Hematopoietic multipotent progenitor cell treated with erythropoietin and hydrocortisone succinate and interleukin-3 and kit ligand, for 17 days (in vitro differentiated cells): ENCODE results near the gene STARD3NL.

Source experiments
- DNase-seq: peaks from one replicate; pipeline ENCODE4 v3.0.0-alpha.2; 2015; ENCODE audit warnings: low spot score

The STARD3NL gene

DNA sequence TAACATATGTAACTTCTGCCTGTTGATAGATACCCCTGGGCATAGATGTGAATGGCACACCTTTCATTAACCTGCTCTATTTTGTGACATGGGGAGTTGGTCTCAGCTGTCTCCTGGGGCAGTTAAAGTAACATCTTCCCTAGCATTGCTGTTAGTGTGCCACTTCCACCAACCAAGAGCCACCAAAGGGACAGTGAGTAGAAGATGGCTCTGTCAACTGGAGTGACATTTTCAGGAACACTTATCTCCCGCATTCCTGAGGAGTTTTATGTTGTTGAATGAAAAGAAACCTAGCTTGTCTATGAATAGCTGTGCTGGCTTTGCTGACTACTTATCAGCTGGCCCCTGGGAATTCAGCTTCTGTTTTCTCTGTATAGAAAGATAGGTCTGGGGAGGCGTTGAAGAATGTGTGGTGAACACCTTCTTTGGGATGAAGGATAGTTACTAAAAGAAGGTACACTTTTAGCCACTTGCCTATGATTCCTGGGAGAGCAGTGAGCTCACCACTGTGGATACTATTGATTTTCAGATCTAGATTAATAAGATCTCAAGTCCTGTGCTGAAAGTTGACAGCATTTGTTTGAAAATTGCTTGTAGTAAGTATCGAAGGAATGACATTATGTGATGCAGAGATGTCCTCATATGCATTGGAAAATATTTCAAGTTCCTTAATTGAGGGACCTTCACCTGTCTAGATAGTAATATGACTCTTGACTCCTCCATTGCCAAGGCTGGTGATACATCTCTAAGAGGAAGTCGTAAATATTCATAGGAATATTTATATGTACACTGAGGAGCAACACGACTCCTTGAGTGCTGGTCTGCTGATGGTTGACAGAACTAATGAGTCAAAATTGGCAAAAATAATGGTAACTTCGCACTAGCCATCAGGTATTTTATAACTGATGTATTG lies 7.6 kb downstream of the STARD3NL start:
- no peak for DNase-seq

DNA sequence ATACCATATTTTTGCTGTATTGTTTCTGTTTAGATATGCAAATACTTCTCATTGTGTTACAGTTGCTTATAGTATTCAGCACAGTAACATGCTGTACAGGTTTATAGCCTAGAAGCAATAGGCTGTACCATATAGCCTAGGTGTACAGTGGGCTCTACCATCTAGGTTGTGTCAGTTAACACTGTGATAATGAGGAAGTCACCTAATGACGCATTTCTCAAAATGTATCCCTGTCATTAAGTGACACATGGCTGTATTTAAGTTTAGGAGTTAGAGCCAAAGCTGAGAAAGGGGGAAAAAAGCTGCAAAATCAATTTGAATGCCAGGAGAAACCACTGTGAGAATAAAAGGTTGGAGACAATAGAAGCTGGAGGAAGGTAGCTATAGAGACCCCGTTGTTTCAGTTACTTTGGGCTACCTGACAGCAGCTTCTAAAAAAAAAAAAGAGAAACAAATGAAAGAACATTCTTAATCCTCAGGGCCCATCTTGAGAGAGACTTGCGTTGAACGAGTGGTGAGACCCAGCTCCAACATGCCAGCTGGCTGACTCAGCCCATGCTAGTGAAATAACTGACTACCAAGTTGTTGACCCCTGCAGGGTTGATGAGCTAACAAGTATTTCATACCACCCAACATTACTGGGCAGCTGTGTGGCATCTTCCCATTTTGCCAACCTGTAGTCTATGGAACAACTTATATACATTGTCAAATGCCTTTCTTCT lies 8.7 kb downstream of the STARD3NL start:
- no peak for DNase-seq

DNA sequence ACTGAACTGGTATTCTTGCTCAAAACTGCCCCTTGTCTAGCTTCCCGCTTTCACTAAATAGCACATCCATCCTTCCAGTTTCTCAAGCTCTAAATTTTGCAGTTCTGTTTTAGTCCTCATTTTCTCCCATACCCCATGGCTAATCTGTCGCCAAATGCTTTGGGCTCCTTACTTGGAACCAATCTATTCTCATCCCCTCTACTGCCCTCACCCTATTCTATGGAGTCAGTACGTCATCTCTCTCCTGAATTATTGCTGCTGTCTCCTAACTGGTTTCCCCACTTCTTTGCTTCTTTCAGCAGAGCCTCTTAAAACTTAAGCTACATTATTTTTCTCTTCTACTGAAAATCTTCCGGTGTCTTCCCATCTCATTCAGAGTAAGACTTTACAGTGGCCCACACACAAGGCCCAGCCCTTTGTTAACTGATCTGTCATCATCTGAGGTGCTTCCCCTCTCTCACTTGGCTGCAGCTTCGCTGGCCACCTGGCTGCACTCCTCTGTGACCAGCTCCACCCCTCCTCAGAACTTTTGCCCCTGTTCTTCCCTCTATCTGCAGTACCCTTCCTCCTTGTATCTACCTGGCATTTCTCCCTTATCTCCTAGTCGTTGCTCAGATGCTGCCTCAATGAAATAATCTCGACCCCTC lies 9.9 kb downstream of the STARD3NL start:
- DNase-seq, result no peak

DNA sequence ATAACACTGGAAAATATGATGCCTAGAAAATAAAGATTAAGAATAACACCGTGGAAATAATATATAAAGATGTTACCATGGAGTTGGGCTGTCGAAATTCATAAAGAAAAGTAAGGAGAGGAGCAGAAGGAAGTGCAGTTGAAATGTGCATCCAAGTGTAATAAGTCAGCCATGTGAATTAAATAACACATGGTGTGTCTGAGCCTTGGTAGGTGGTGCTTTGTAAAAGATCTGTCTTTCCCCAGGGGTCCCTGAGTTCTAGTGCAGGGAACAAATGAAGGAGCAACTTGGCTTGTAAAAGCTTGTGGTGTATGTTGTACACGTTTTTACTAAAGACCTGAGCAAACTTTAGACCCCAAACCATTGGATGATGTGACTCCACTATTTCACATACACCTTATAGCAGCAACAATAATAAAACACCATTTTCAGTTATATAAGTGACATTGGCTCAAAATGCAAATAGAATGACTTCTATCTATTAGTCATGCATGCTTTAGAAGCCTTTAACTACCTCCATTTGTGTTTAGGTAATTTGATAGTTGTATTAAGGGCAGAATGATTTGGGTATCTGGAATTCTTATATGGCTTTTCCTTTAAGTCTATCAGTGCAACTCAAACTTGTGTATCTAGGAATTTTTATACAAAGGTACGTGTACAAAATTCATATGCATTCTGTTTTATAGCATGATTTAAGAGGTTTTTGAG lies 11.3 kb downstream of the STARD3NL start:
- no peak for DNase-seq

DNA sequence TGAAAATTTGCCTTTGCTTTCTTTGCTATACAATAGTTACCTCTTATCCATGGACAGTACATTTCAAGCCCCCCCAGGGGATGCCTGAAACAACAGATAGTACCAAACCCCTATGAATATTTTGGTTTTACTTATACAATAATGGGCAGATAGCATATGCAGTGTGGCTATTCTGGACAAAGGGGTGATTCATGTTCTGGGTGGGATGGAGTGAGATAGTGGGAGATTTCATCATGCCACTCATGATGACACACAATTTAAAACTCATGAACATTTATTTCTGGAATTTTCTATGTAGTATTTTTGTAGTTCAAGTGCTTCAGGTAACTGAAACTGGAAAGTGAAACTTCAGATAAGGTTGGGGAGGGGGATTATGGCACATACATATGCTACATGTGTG lies 12.0 kb downstream of the STARD3NL start:
- no peak for DNase-seq

DNA sequence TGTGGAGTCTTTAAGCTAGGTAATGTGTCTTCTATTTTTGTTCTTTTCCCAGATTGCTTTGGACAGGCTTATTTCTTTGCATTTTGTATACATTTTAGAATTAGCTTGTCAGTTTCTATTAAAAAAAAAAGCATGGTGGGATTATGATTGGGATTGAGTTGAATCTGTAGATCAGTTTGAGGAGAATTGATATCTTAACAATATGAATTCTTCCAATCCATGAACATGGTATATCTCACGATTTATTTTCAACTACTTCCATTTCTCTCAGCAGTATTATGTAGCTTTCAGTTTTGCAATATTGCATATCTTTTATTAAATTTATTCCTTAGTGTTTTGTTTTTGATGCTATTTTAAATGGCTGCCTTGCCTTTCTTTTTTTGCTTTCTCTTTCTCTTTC lies 13.7 kb downstream of the STARD3NL start:
- DNase-seq, result no peak

DNA sequence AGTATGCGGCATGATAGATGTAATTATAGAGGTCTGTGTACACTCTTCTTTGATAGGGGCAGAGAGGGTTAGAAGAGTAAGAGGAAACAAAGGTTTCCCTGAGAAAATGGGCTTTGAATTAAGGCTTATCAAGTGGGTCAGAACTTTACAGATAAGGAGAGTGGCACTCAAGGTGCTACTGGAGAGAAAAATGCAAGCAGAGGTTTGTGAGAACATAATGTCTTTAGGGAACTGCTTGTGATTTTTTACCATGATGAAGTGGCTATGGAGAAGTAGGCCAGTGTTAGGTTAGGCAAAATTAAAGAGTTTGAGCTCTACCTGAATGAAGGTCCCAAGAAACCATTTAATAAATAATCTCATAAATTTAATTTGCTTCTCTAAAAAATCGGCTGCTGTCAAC lies 14.3 kb downstream of the STARD3NL start:
- DNase-seq, result no peak

DNA sequence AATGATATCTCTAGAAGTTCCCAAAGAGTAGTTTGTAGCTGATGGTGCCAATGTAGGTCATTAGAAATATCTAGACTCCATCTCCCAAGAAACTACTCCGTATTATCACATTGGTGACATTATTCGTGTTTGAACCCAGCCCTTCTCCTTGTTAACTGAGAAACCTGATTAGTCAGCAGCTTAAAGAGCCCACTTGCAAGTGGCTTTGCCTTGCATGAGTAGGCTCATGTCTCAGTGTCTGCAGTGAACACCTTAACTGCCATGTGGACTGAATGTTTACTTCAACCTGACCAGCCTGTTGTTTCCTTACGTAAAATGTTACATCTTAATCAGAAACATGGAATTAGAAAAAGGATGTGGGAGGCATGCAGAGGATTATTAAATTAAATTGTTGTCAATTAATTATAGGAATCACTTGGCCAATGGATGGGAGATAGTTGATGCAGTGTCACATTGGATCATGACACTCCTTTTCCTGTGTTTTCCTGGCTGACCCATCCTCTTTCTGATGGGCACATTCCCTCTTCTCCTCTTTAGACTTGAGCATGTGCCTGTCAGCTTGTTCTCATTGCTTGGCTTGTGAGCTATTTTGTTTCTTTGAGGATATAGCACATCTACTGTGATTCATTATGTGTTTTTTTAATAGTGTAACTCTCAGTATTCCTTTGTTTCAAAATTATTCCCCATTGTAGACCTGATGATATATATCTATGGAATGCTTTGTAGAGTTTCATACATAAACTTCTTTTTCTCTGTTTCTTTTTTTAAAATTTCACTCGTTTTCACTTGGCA lies 18.0 kb downstream of the STARD3NL start:
- DNase-seq, result no peak

DNA sequence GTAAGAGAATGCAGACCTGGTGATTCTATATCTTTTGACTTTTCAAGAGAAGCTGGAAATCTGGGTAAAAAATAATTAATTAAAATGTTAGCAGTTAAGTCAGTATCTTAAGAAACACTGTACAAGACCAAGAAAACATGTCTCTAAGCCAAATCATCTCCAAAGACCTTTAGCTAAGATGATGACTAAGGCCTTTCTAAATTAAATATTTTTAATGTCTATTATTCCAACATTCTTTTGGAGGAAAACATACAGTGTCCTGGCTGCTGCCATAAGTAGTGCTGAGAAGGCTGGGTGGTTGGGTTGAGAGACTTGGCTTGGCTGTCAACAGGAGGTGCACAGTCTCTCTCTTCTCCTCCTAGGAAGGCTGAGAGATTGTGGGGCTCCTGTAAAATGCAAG lies 20.3 kb downstream of the STARD3NL start:
- no peak for DNase-seq

DNA sequence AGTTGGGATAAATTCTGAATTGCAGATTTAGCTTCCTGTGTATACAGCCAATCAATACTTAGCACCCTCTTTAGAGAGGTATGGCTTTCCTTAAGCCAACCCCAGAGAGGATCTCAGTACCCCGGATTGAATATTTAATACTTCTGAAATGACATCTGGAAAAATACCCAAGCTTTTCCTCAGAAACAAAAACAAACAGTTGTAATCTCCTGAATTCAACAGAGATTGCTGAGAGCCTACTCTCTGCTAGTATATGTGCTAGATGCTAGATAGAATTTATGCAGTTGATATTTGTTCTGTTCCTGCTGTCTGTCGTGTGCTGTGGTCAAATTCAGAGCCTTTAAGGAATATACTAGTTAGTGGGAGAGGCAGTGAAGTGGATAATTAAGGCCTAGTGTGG lies 21.1 kb downstream of the STARD3NL start:
- no peak for DNase-seq

DNA sequence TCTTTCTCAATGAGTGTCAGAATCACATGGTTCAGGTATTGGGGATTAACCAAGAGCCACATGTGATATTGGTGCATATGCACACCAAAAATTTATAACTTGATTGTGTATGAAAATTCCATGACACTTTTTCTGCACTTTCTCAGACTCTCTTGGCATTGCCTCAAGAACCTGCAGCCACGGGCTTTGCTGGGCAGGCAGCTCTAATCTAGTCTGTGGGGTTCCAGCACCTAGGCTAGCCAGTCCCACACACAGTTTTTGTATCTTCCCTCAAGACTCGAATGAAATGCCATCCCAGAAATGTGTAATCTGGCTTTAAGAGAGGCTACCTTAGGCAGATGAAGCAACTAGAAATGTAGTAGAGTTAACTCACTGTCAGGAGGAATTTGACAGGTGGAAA lies 21.7 kb downstream of the STARD3NL start:
- no peak for DNase-seq

DNA sequence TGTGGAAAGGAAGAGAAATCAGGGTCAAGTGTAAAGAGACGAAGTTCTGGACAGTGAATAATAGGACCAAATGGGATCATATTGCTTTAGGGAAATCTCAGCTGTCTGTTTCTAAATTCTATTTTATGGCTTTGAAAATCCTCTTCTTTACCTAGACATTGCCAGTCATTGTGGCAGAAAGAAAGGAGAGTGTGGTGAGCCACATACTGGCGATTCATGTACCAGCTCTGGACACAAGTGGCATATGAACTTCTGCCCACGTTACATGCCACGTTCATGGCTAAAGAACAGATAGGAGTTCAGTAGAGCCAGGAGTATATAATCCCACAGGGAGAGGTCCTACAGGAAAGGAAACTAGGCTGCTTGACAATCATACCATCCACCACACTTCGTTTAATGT lies 28.0 kb downstream of the STARD3NL start:
- no peak for DNase-seq

DNA sequence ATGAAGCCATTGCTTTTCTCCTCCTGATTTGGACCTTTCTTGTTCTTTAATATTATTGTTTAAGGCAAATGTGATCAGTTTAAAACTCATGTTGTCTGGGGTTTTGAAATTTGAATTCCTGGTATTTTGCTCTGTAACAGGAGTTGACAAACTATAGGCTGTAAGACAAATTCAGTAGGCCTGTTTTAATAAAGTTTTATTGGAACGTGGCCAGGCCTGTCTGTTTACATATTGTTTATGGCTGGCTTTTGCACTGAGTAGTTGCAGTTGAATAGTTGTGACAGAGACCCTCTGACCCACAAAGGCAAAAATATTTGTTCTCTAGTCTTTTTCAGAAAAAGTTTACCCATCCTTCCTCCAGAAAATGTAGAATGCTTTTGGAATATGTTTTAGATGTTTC lies 29.8 kb downstream of the STARD3NL start:
- no peak for DNase-seq

DNA sequence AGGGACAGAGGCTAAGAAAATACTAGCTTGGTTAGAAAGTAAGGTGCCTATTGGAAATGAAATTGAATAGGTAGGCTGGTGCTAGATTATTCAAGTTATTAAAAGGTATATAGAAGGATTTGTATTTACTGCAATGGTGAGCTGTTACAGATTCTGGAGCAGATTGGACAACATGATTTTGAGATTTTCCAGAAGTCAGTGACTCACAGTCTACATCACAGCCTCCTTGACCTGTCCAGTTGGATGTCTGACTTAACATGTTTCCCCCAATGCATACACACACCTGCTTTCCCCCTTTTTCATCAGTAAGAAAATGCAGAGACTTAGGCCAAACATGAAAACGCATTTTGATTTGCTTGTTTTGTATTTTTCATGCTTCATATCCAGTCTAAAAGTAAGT lies 33.4 kb downstream of the STARD3NL start:
- DNase-seq, result no peak

DNA sequence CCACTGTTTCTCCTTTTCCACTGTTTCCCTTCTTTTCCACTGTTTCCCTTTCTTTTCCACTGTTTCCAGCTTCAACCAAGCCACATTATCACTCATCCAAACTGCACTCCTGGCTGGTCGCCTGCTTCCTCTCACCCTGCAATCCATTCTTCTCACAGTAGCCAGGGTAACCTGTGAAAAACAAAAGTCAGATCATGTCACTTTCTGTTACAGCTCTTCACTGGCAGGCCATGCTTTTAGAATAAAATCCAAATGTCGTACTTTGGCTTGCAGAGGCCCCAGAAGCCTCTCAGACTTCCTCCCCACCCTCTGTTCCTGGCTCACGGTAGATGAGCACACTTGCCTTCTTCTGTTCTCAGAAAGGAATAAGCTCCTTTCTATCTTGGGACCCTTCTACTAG lies 33.9 kb downstream of the STARD3NL start:
- no peak for DNase-seq

DNA sequence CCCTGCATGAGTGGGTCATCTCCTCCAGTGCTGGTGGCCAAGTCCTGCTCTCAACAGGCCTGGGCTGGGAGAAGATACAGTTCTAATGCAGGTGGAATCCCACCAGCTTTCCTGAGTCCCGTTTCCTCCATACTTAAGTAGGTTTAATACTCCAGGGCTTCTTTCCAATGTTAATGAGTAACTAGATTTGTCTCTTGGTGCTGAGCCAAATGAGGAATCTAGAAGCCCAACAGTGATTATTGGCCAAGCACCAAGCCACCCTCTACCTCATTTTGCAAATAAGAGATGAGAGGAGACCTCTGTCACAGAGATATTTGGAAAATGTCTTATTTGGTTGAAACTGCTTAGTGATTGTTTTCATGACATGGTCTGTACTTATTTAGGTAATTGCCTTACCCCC lies 37.1 kb downstream of the STARD3NL start:
- peak; percentile 24 for DNase-seq

DNA sequence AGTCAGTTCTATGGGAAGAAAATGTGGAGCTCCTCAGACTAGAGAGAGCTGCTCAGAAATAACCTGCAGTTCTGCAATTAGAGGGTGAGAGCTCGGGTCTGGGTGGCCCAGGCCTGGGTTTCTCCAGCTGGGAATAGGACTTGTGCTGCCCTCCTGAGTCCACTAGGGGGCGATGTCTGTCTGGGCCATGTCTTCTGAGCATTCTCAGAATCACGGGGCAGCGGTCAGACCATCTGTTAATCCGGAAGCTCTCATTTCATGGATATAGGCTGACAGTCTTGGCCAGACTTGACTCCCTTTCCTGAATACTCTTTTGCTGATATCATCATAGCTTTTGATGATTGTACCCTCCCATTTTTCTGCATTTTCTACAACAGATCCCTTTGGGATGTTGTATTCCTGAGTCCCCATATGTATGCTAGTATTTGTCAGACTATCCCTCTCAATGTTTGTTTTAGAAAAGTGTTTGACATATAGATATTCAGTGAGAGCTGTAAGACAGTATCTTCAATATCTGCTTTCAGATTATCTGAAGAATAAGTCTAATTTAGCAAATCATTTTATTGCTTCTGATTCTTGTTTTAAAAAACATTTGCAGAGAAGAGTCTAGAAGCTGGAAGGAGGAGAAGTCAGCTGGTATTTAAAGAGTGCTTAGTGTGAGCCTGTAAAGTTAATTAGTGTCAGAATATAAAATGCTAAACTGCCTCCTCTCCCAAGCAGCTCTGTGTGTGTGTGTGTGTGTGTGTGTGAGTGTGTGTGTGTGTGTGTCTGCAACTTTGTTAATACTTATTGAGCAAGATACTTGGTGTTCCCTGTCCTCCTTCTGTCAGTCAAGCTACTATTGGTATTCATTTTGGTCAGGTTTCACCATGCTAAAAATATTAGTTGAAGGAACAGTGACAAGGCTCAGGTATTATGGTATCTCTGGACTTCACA lies 38.0 kb downstream of the STARD3NL start:
- peak; percentile 79 for DNase-seq

DNA sequence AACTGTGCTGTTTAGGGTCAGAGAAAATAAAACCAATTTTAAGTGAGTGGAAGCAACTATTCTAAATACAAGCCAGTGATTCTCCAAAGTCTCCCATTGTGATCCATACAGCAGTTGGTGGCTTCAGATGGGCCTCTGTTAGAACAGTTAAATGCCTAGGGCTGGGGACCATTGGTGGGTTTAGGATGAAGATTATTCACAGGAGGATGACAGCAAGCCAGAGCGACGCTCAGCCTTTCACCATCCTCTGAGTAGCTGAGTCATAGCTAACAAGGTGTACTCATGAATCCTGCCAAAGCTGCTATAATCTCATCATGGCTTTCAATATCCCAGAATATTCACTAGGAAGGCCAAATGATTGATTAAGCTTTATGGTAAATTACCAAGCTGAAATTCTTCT lies 39.6 kb downstream of the STARD3NL start:
- DNase-seq, result no peak

DNA sequence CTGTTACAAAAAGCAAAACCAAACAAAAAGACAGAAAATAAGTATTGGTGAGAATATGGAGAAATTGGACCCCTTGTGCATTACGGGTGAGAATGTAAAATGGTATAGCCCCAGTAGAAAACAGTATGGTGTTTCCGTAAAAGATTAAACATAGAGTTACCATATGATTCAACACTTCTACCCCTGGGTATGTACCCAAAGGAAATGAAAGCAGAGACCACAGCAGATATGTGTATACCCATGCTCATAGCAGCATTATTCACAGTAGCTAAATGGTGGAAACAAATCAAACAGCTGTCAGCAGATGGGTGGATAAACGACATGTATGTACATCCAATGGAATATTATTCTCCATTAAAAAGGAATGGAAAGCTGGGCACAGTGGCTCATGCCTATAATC lies 42.4 kb downstream of the STARD3NL start:
- DNase-seq, result no peak

DNA sequence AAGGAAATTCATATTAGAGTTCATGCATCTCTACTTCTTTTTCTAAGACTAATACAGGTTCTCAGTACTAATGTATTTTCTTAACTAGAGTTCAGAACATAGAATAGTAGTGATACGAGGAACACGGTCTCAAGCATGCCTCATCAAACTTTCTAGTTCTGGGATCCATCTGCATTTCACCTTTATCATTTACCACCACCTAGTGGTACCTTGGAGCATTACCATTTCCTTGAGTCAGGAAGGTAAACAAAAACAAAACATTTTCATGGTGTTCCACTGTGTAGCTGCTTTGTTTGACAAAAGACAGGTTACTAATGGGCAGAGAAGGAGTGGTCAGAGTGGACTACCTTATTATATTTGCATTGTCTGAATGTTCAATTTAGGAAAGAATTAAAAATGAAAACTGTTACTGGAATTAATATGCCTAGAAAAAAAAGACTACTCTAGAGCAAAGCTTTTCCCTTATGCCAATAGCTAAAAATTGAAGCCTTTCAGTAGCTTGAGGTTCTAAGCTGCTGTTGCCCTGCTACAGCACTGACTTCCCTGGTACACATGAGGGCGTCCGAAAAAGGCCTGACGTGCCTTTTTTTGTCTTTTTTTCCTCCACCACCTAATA lies 44.5 kb downstream of the STARD3NL start:
- DNase-seq, result peak; percentile 84
